Tibial nerve (tissue), 4 donors: Measurements from ENCODE around the gene ERO1B. TPM values are rescaled to one million over a fixed set of nuclear protein-coding genes. Genes with fewer than 3 reads are reported as not detected.
"Not testable (repeated sequence)": the region's sequence is repeated elsewhere in the genome, so short reads cannot be mapped to it uniquely, and the experiment has no call there.

Experiments used
- DNase-seq, 2 donors: peaks; one replicate each; pipeline ENCODE4 v3.0.0-alpha.2; 2019; ENCODE audit warnings: low spot score in 2 of 2
- H3K27ac ChIP-seq, 4 donors: fragments of 200-600 bp; sonication (generic) in 3 of 4; one replicate each; pipeline ENCODE4 v1.5.1; 2017 to 2019; ENCODE audit warnings: mild to moderate bottlenecking in 1 of 4
- H3K27me3 ChIP-seq, 2 donors: fragments of 200-600 bp; sonication (generic) in 1 of 2; one replicate each; pipeline versions ENCODE4 v1.5.1 to v1.6.0; 2017 to 2019
- H3K36me3 ChIP-seq, 3 donors: fragments of 200-600 bp; sonication (generic); one replicate each; pipeline ENCODE4 v1.5.1; 2018 to 2019
- H3K4me1 ChIP-seq, 4 donors: fragments of 200-600 bp; sonication (generic) in 3 of 4; one replicate each; pipeline ENCODE4 v1.5.1; 2017 to 2019
- H3K4me3 ChIP-seq, 4 donors: fragments of 200-600 bp; sonication (generic) in 3 of 4; one replicate each; pipeline ENCODE4 v1.5.1; 2017 to 2019; ENCODE audit warnings: mild to moderate bottlenecking in 1 of 4, moderate library complexity in 1 of 4
- H3K9me3 ChIP-seq, 4 donors: fragments of 200-600 bp; sonication (generic) in 3 of 4; one replicate each; pipeline ENCODE4 v1.5.1; 2017 to 2019
- CTCF ChIP-seq, 5 experiments: fragments of 200-600 bp in 3 of 5; fragments of 450-650 bp in 2 of 5; sonication (generic) in 3 of 5; IDR thresholded peaks; one replicate each; pipeline ENCODE4 v1.5.1; 2016 to 2019; ENCODE audit warnings: antibody characterized with exemption in 5 of 5, mild to moderate bottlenecking in 3 of 5, moderate library complexity in 2 of 5
- EP300 ChIP-seq, 2 donors: sonication (generic); formaldehyde crosslinking; IDR thresholded peaks; one replicate each; pipeline ENCODE4 v1.6.1; 2017; ENCODE audit warnings: antibody characterized with exemption in 2 of 2, mild to moderate bottlenecking in 1 of 2
- POLR2A ChIP-seq, 2 donors: fragments of 450-650 bp; IDR thresholded peaks; one replicate each; pipeline ENCODE4 v1.6.1; 2017; ENCODE audit warnings: antibody characterized with exemption in 2 of 2, mild to moderate bottlenecking in 2 of 2, moderate library complexity in 2 of 2
- WGBS, 2 donors: methylation state at CpG; one replicate each; pipeline ENCODE4 v1.1.5; 2018; 5-methylcytosine and 5-hydroxymethylcytosine counted together
- total RNA-seq, 4 donors: library from RNA; depleted of rRNA; stranded (reverse); fragments of >200 nt; gene quantifications; one replicate each; pipeline ENCODE4 v1.1.0, GENCODE V29; 2016

ERO1B gene
- total RNA-seq, 4 donors from 2014 or later, result 12.9 to 16.6 (median 14.5) TPM

GRCh38 chr1:236204039-236204438 lies 77.7 kb downstream of the ERO1B start:
- Histone ChIP-seq H3K27me3 (no peaks in the 10 kb centered on the region), H3K36me3 (peaks cover 0 to 66% (median 0%) of the 10 kb centered on the region in 3 donors), H3K4me1 (peaks cover 0 to 19% (median 0%) of the 10 kb centered on the region in 4 donors), H3K9me3 (peaks cover 0 to 39% (median 8%) of the 10 kb centered on the region in 4 donors), H3K27ac (no peak overlapping the region), H3K4me3 (no peak overlapping the region)
- WGBS, 2 donors, result 91 to 98% methylated on average over 1 of the region's 1 CpG
- no peak for TF ChIP-seq EP300 (IDR thresholded peaks at IDR 0.05)
- TF ChIP-seq CTCF (IDR thresholded peaks at IDR 0.05), result no peak
- no peak for TF ChIP-seq POLR2A (IDR thresholded peaks at IDR 0.05)
- DNase-seq, result no peak

- Histone ChIP-seq H3K36me3 (peaks cover 0 to 84% (median 0%) of the 10 kb centered on the region in 3 donors), H3K4me1 (peaks cover 0 to 12% (median 0%) of the 10 kb centered on the region in 4 donors), H3K27me3 (no peaks in the 10 kb centered on the region), H3K4me3 (no peak overlapping the region), H3K27ac (no peak overlapping the region), H3K9me3 (peaks cover 0 to 56% (median 8%) of the 10 kb centered on the region in 4 donors)
- TF ChIP-seq CTCF (IDR thresholded peaks at IDR 0.05) (no peak), POLR2A (IDR thresholded peaks at IDR 0.05) (no peak), EP300 (IDR thresholded peaks at IDR 0.05) (no peak)
- DNase-seq, result no peak
- 100% methylated on average over 1 of the region's 1 CpG for WGBS, 2 donors
Observed at GRCh38 chr1:236201786-236202185, 80.0 kb downstream of the ERO1B start.

GRCh38 chr1:236200925-236201324 lies 80.8 kb downstream of the ERO1B start:
- no peak for TF ChIP-seq CTCF (IDR thresholded peaks at IDR 0.05)
- Histone ChIP-seq H3K27ac (no peak overlapping the region), H3K4me1 (peaks cover 0 to 10% (median 0%) of the 10 kb centered on the region in 4 donors), H3K9me3 (peaks cover 0 to 61% (median 8%) of the 10 kb centered on the region in 4 donors), H3K27me3 (no peaks in the 10 kb centered on the region), H3K4me3 (no peak overlapping the region), H3K36me3 (peaks cover 0 to 85% (median 0%) of the 10 kb centered on the region in 3 donors)
- no peak for DNase-seq

GRCh38 chr1:236193184-236193583 lies 88.6 kb downstream of the ERO1B start:
- Histone ChIP-seq H3K36me3 (peaks cover 0 to 99% (median 0%) of the 10 kb centered on the region in 3 donors), H3K9me3 (peaks cover 0 to 29% (median 0%) of the 10 kb centered on the region in 4 donors), H3K4me3 (no peak overlapping the region), H3K27me3 (no peaks in the 10 kb centered on the region), H3K4me1 (no peaks in the 10 kb centered on the region), H3K27ac (no peak overlapping the region)
- TF ChIP-seq CTCF (IDR thresholded peaks at IDR 0.05) (no peak), POLR2A (IDR thresholded peaks at IDR 0.05) (no peak), EP300 (IDR thresholded peaks at IDR 0.05) (no peak)
- WGBS, 2 donors, result 70 to 75% methylated on average over 2 of the region's 2 CpGs
- no peak for DNase-seq

GRCh38 chr1:236188084-236188483 lies 93.7 kb downstream of the ERO1B start:
- not testable (repeated sequence) for DNase-seq, H3K27ac ChIP-seq, H3K27me3 ChIP-seq, H3K4me1 ChIP-seq, H3K4me3 ChIP-seq
- Histone ChIP-seq H3K9me3 (peaks cover 0 to 24% (median 0%) of the 10 kb centered on the region in 4 donors), H3K36me3 (peaks cover 0 to 95% (median 0%) of the 10 kb centered on the region in 3 donors)
- WGBS, 2 donors, result 62 to 73% methylated on average over 1 of the region's 1 CpG

GRCh38 chr1:236186471-236186870 lies 95.3 kb downstream of the ERO1B start:
- not testable (repeated sequence) for H3K27ac ChIP-seq, H3K4me1 ChIP-seq, H3K4me3 ChIP-seq, DNase-seq, H3K27me3 ChIP-seq
- 96 to 97% methylated on average over 2 of the region's 2 CpGs for WGBS, 2 donors
- Histone ChIP-seq H3K9me3 (peaks cover 0 to 24% (median 0%) of the 10 kb centered on the region in 4 donors), H3K36me3 (peaks cover 0 to 95% (median 0%) of the 10 kb centered on the region in 3 donors)
